GDM1 (cell line): ENCODE results near the gene ASGR2.

ENCODE experiments used
- DNase-seq: peaks from one replicate; lab custom pipeline; 2025; lab: John Stamatoyannopoulos, UW

ASGR2 gene

DNA sequence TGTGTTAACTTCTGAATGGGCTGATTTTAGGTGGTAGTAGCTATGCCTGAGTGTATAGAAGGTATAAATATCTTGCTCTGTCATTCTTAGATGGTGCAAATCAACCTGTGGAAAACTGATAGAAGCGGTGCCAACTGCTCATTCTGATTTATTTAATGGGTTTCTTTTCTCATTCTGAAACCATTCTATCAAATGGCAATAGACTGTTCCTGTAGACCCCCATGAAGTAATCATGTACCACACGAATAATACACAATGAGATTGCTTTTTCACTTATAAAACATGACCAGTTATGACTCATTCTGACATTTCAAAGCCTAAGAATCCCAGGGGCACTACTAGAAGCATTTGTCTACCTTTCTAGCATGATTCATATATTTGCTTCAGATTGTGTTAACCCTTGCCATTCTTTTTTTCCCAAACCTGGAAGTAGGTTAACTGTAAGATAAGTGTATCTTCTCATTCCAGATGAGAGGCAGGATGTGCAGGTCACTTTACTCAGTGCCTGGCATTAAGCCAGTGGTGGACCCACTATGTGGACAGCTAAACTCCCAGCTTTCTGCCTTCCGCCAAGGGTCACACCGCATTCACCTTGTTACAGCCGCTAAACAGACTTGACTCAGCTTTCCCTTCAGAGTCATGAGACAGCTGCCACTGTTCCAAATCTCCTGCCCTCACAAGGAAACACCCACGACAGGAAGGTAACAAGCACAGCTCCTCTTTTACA is 54.3 kb downstream of the ASGR2 start:
- no peak for DNase-seq

- DNase-seq, result no peak
Observed at GRCh38 chr17:7058831-7059447, 55.7 kb downstream of the ASGR2 start.

- no peak for DNase-seq
Observed at GRCh38 chr17:7056386-7056785, 58.2 kb downstream of the ASGR2 start.
